GM23338 (cell line): Measurements from ENCODE around the gene KLK15. TPM values are rescaled to one million over a fixed set of nuclear protein-coding genes. Genes with fewer than 3 reads are reported as not detected.

Experiments
- ATAC-seq: fragments of 200-7000 bp; cut with Tn5 transposase; 3 replicates; pipeline ENCODE4 v1.9.1; 2020
- DNase-seq: peaks from one replicate; pipeline ENCODE4 v3.0.0-alpha.2; 2015; ENCODE audit warnings: low spot score
- H2AFZ ChIP-seq: fragments of 200-600 bp; sonication (generic); 2 replicates; pipeline ENCODE4 v1.8.0; 2016; ENCODE audit warnings: antibody characterized with exemption, mild to moderate bottlenecking, moderate library complexity
- H3F3A ChIP-seq: fragments of 200-600 bp; sonication (generic); replicated peaks from 2 replicates; pipeline ENCODE4 v1.8.0; 2017; ENCODE audit warnings: antibody characterized with exemption, mixed run types, low read depth
- H3K27ac ChIP-seq: fragments of 200-600 bp; sonication (generic); 2 replicates; pipeline ENCODE4 v1.6.1; 2016; ENCODE audit warnings: low read depth
- H3K27me3 ChIP-seq: fragments of 200-600 bp; sonication (generic); 2 replicates; pipeline ENCODE4 v1.8.0; 2016; ENCODE audit warnings: mild to moderate bottlenecking, mixed run types, moderate library complexity; ENCODE audit not compliant: insufficient read depth
- H3K36me3 ChIP-seq: fragments of 200-600 bp; sonication (generic); 2 replicates; pipeline ENCODE4 v1.8.0; 2016; ENCODE audit warnings: mild to moderate bottlenecking; ENCODE audit not compliant: insufficient read depth
- H3K4me1 ChIP-seq: fragments of 200-600 bp; sonication (generic); 2 replicates; pipeline ENCODE4 v1.8.0; 2016; ENCODE audit warnings: mild to moderate bottlenecking, moderate library complexity; ENCODE audit not compliant: insufficient read depth
- H3K4me2 ChIP-seq: fragments of 200-600 bp; sonication (generic); 2 replicates; pipeline ENCODE4 v1.7.1; 2017; ENCODE audit warnings: mixed run types
- H3K4me3 ChIP-seq: fragments of 200-600 bp; sonication (generic); 2 replicates; pipeline ENCODE4 v1.6.1; 2016; ENCODE audit warnings: mixed run types
- H3K79me2 ChIP-seq: fragments of 200-600 bp; sonication (generic); replicated peaks from 2 replicates; pipeline ENCODE4 v1.8.0; 2017; ENCODE audit warnings: mild to moderate bottlenecking; ENCODE audit not compliant: insufficient read depth
- H3K9me2 ChIP-seq: fragments of 200-600 bp; sonication (generic); 2 replicates; pipeline ENCODE4 v1.8.0; 2017; ENCODE audit not compliant: insufficient read depth
- H4K20me1 ChIP-seq: fragments of 200-600 bp; sonication (generic); replicated peaks from 2 replicates; pipeline ENCODE4 v1.8.0; 2017; ENCODE audit warnings: mild to moderate bottlenecking; ENCODE audit not compliant: insufficient read depth
- H3K27ac Mint-ChIP-seq: 2 replicates; pipeline ENCODE4 v1.8.0; 2020; ENCODE audit warnings: inconsistent platforms, mild to moderate bottlenecking, moderate library complexity, mixed read lengths
- H3K27me3 Mint-ChIP-seq: 3 replicates; pipeline ENCODE4 v1.8.0; 2022; ENCODE audit warnings: low read depth, mild to moderate bottlenecking, moderate library complexity, mixed read lengths, inconsistent platforms; ENCODE audit not compliant: insufficient read depth, poor library complexity
- H3K36me3 Mint-ChIP-seq: 3 replicates; pipeline ENCODE4 v1.8.0; 2021; ENCODE audit warnings: low read depth, mild to moderate bottlenecking, inconsistent platforms, moderate library complexity, mixed read lengths
- H3K4me1 Mint-ChIP-seq: 3 replicates; pipeline ENCODE4 v1.8.0; 2020; ENCODE audit warnings: mild to moderate bottlenecking, inconsistent platforms, mixed read lengths
- H3K4me3 Mint-ChIP-seq: 3 replicates; pipeline ENCODE4 v1.8.0; 2021; ENCODE audit warnings: moderate library complexity, mild to moderate bottlenecking, inconsistent platforms, mixed read lengths
- H3K9me3 Mint-ChIP-seq: 3 replicates; pipeline ENCODE4 v1.8.0; 2020; ENCODE audit warnings: moderate library complexity, mild to moderate bottlenecking, inconsistent platforms, mixed read lengths
- CREB1 ChIP-seq: fragments of 250-450 bp; sonication (Bioruptor Pico); IDR thresholded peaks from 2 replicates; pipeline ENCODE4 v1.5.0; 2020; ENCODE audit warnings: low read depth, mild to moderate bottlenecking, moderate library complexity
- EZH2 ChIP-seq: fragments of 200-600 bp; sonication (generic); IDR thresholded peaks from one replicate; pipeline ENCODE4 v1.8.0; 2017; ENCODE audit warnings: antibody characterized with exemption, mild to moderate bottlenecking, low read depth; ENCODE audit not compliant: unreplicated experiment
- EZH2phosphoT487 ChIP-seq: fragments of 200-600 bp; sonication (generic); IDR thresholded peaks from one replicate; pipeline ENCODE4 v1.8.1; 2018; ENCODE audit warnings: antibody characterized with exemption; ENCODE audit not compliant: unreplicated experiment
- JUNB ChIP-seq: IDR thresholded peaks from one replicate; pipeline ENCODE4 v1.6.1; 2016; ENCODE audit warnings: antibody characterized with exemption; ENCODE audit not compliant: unreplicated experiment
- NANOG ChIP-seq: IDR thresholded peaks from 2 replicates; pipeline ENCODE4 v1.6.1; 2016; ENCODE audit warnings: antibody characterized with exemption, borderline replicate concordance
- POLR2AphosphoS5 ChIP-seq: IDR thresholded peaks from 2 replicates; pipeline ENCODE4 v1.6.1; 2016; ENCODE audit warnings: antibody characterized with exemption, low read depth
- STAT1 ChIP-seq: IDR thresholded peaks from one replicate; pipeline ENCODE4 v1.6.1; 2016; ENCODE audit warnings: antibody characterized with exemption; ENCODE audit not compliant: unreplicated experiment
- ZNF114 ChIP-seq: fragments of 250-450 bp; sonication (Bioruptor Pico); IDR thresholded peaks from 2 replicates; pipeline ENCODE4 v1.5.0; 2020; ENCODE audit warnings: mild to moderate bottlenecking, moderate library complexity
- ZNF331 ChIP-seq: fragments of 250-450 bp; sonication (Bioruptor Pico); IDR thresholded peaks from 2 replicates; pipeline ENCODE4 v1.5.0; 2020; ENCODE audit warnings: low read depth, mild to moderate bottlenecking, moderate library complexity
- polyA plus RNA-seq: library from polyadenylated mRNA; unstranded; fragments of >200 nt; fragmentation: Nextera tagmentation; extraction: Ambion mirVana; gene quantifications from 2 replicates; pipeline ENCODE4 v1.2.1, GENCODE V29; 2016
- total RNA-seq: library from RNA; depleted of rRNA; stranded (reverse); fragments of >200 nt; shearing (Covaris generic); gene quantifications from 2 replicates; pipeline ENCODE4 v1.2.3, GENCODE V29; 2014
- TF ChIP-seq, protein P1 (sequence below): IDR thresholded peaks from 2 replicates; pipeline ENCODE4 v1.6.1; 2016; ENCODE audit warnings: antibody characterized with exemption
- TF ChIP-seq, protein P2 (sequence below), 2 experiments: fragments of 200-600 bp in 1 of 2; sonication (generic) in 1 of 2; conservative IDR thresholded peaks; 2 replicates each; pipeline versions ENCODE4 v1.5.1 to v1.6.1; 2016 to 2017; ENCODE audit warnings: antibody characterized with exemption in 2 of 2, low read depth in 2 of 2, mild to moderate bottlenecking in 2 of 2, moderate library complexity in 1 of 2
- TF ChIP-seq, protein P3 (sequence below): IDR thresholded peaks from one replicate; pipeline ENCODE4 v1.6.1; 2018; ENCODE audit warnings: antibody characterized with exemption; ENCODE audit not compliant: unreplicated experiment

Gene KLK15
- total and polyA plus RNA-seq, 2 experiments from 2014 or later: not detected

DNA sequence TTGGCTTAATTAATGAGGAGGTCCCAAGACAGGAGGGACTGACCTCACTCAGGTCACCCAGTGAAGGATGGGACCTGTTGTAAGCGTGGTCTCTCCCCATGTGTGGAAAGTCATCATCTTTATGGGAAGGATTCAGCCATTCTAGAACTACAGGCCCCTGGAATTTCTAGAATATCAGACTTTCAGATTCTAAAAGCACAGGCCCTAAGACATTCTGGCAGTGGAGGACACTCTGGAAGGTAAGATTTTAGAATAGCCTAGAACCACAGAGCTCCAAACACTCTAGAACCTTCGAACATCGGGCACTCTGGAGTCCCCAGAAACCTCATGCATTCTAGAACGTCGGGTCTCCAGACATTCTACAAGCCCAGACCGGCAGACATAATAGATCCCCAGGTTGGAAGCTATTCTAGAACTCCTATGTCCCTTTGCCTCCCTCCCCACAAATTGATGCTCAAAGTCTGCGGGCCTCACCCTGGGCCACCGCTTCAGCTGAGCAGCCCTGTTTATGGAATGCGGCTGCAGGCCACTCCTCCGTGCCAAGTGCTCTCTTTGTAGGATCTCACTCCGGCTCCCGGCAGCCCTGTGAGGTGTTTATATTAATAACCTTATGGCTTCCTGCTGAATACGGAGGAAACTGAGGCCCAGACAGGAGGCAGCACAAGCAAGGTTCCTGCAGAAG, 1.9 kb upstream of the KLK15 start:
- TF ChIP-seq POLR2AphosphoS5 (no peak), ZNF331 (CRISPR knock-in tag) (no peak), CREB1 (CRISPR knock-in tag) (no peak)
- TF ChIP-seq, protein P1, sequence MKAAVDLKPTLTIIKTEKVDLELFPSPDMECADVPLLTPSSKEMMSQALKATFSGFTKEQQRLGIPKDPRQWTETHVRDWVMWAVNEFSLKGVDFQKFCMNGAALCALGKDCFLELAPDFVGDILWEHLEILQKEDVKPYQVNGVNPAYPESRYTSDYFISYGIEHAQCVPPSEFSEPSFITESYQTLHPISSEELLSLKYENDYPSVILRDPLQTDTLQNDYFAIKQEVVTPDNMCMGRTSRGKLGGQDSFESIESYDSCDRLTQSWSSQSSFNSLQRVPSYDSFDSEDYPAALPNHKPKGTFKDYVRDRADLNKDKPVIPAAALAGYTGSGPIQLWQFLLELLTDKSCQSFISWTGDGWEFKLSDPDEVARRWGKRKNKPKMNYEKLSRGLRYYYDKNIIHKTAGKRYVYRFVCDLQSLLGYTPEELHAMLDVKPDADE: no peak
- no peaks in the 10 kb centered on the region; the same call in 2 of the 3 replicates for H3K36me3 Mint-ChIP-seq
- DNase-seq: peak; percentile 47
- H3K4me1 Mint-ChIP-seq: peaks cover 7% of the 10 kb centered on the region; the same call in 2 of the 3 replicates
- H3K4me3 Mint-ChIP-seq: peak overlapping the region; percentile 84
- Histone ChIP-seq H3K79me2 (no peaks in the 10 kb centered on the region), H3K9me2 (0 out of 2 replicates have a peak, but pooled peaks cover 2% of the 10 kb centered on the region), H2AFZ (peak overlapping the region; percentile 95), H3K36me3 (no peaks in the 10 kb centered on the region), H3K27me3 (peaks cover 28% of the 10 kb centered on the region), H3K4me1 (peaks cover 9% of the 10 kb centered on the region), H3K4me2 (peak overlapping the region; percentile 85), H3F3A (0 out of 2 replicates have a peak, but pooled peaks cover 3% of the 10 kb centered on the region), H3K4me3 (peak overlapping the region; percentile 80), H3K27ac (no peak overlapping the region), H4K20me1 (no peaks in the 10 kb centered on the region)
- H3K27ac Mint-ChIP-seq: no peak overlapping the region
- peaks cover 30% of the 10 kb centered on the region for H3K27me3 Mint-ChIP-seq
- peak; percentile 53 for ATAC-seq
- peaks cover 6% of the 10 kb centered on the region; the same call in 1 of the 3 replicates for H3K9me3 Mint-ChIP-seq

DNA sequence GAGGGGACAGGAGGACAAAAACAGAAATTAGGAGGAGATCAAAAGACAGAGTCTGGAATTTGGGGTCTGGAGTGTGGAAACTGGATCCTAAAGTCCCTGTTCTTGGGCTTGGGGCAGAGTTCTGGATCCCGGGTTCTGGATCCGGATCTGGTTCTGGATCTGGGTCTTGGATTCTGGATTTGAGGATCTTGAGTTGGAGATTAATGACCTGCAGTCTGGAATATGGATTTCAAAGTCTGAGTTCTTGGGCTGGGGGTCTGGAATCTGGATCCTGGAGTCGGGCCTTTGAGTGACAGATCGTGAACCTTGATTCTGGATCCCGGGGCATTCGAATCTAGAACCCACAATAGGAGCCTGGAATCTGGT, 411 bp upstream of the KLK15 start:
- H3K4me2 ChIP-seq: no peak overlapping the region
- no peaks in the 10 kb centered on the region for H3K79me2 ChIP-seq
- H2AFZ ChIP-seq: no peak overlapping the region
- peaks cover 9% of the 10 kb centered on the region for H3K4me1 ChIP-seq
- DNase-seq (no peak), ATAC-seq (no peak)
- no peaks in the 10 kb centered on the region for H4K20me1 ChIP-seq
- 0 out of 2 replicates have a peak, but pooled peaks cover 3% of the 10 kb centered on the region for H3F3A ChIP-seq
- Mint-ChIP-seq H3K36me3 (no peaks in the 10 kb centered on the region; the same call in 2 of the 3 replicates), H3K27me3 (peaks cover 29% of the 10 kb centered on the region), H3K4me1 (peaks cover 7% of the 10 kb centered on the region; the same call in 2 of the 3 replicates), H3K27ac (no peak overlapping the region), H3K4me3 (no peak overlapping the region), H3K9me3 (peaks cover 2% of the 10 kb centered on the region; the same call in 1 of the 3 replicates)
- H3K36me3 ChIP-seq: no peaks in the 10 kb centered on the region
- no peak overlapping the region for H3K4me3 ChIP-seq
- no peak overlapping the region for H3K27ac ChIP-seq
- 0 out of 2 replicates have a peak, but pooled peaks cover 2% of the 10 kb centered on the region for H3K9me2 ChIP-seq
- H3K27me3 ChIP-seq: peaks cover 28% of the 10 kb centered on the region
- TF ChIP-seq EZH2phosphoT487 (no peak), ZNF331 (CRISPR knock-in tag) (no peak), EZH2 (no peak), ZNF114 (CRISPR knock-in tag) (no peak), POLR2AphosphoS5 (no peak), NANOG (no peak), CREB1 (CRISPR knock-in tag) (no peak), STAT1 (no peak), JUNB (no peak)
- TF ChIP-seq, protein P1: no peak
- TF ChIP-seq, protein P2, sequence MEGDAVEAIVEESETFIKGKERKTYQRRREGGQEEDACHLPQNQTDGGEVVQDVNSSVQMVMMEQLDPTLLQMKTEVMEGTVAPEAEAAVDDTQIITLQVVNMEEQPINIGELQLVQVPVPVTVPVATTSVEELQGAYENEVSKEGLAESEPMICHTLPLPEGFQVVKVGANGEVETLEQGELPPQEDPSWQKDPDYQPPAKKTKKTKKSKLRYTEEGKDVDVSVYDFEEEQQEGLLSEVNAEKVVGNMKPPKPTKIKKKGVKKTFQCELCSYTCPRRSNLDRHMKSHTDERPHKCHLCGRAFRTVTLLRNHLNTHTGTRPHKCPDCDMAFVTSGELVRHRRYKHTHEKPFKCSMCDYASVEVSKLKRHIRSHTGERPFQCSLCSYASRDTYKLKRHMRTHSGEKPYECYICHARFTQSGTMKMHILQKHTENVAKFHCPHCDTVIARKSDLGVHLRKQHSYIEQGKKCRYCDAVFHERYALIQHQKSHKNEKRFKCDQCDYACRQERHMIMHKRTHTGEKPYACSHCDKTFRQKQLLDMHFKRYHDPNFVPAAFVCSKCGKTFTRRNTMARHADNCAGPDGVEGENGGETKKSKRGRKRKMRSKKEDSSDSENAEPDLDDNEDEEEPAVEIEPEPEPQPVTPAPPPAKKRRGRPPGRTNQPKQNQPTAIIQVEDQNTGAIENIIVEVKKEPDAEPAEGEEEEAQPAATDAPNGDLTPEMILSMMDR (conservative IDR thresholded peaks at IDR 0.05; ENCODE audit: low read depth in 2 of 2): no peak
- TF ChIP-seq, protein P3, sequence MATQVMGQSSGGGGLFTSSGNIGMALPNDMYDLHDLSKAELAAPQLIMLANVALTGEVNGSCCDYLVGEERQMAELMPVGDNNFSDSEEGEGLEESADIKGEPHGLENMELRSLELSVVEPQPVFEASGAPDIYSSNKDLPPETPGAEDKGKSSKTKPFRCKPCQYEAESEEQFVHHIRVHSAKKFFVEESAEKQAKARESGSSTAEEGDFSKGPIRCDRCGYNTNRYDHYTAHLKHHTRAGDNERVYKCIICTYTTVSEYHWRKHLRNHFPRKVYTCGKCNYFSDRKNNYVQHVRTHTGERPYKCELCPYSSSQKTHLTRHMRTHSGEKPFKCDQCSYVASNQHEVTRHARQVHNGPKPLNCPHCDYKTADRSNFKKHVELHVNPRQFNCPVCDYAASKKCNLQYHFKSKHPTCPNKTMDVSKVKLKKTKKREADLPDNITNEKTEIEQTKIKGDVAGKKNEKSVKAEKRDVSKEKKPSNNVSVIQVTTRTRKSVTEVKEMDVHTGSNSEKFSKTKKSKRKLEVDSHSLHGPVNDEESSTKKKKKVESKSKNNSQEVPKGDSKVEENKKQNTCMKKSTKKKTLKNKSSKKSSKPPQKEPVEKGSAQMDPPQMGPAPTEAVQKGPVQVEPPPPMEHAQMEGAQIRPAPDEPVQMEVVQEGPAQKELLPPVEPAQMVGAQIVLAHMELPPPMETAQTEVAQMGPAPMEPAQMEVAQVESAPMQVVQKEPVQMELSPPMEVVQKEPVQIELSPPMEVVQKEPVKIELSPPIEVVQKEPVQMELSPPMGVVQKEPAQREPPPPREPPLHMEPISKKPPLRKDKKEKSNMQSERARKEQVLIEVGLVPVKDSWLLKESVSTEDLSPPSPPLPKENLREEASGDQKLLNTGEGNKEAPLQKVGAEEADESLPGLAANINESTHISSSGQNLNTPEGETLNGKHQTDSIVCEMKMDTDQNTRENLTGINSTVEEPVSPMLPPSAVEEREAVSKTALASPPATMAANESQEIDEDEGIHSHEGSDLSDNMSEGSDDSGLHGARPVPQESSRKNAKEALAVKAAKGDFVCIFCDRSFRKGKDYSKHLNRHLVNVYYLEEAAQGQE: no peak
